Stimulated activated CD4-positive, alpha-beta T cell treated with anti-CD3 and anti-CD28 coated beads, Interleukin-4, amount 100 ng/mL, for 48 hours (primary cell): ENCODE results near the gene PCNX1.

Experiments used
- DNase-seq, 2 donors: peaks; one replicate each; pipeline ENCODE4 v3.0.0-alpha.2; 2020; ENCODE audit warnings: low read depth in 2 of 2

PCNX1 gene

DNA sequence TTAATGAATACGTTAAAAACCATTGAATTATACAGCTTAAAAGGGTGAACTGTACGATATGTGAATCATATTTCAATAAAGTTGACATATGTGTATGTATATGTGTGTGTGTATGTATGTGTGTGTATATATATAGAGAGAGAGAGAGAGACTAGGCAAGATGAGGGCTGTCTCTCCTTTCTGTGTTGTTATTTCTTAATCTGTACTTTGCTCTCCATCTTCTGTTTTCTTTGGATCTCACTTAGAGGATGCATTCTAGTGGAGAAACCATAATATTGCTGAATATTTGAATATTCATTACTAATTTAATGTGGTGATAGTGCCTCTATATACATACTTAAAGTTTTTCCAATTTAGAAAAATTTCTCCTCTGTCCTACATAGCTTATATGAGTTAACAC, 50.5 kb downstream of the PCNX1 start:
- DNase-seq: no peak

DNA sequence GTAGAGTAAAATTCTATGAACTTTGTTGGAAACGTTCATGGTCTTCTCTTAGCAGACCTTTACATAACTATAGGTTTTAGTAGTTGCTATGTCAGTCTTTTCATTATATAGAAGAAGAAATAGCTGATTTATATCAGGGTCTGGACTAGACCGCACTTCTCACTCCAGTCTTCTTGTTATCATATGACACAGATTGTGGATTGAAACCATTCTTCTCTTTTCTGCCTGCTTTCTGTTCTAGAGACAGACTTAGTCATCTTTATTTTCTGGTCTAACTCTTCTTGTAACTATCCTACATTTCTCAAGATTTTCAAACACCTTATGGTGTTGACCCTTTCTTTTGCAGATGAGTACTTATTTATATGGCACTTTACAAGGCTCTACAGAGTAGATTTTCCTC, 55.7 kb downstream of the PCNX1 start:
- no peak for DNase-seq

DNA sequence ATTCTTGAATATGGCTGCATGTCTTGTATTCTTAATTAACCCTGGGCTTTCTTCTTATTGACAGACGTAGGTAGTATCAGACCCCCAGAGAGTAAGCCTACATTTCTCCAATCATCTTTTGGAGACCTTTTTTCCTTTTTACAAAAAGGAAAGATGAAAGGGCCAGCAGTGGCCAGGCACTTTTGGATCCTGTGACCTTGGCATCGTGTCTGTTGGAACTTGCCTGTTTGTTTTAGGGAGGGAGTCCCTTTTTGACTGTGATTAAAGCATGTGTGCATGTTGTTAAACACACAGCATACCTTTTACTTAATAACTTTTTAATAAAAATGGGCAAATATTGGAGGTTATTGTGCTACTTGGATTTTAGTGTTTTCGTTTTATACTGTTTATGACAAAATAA, 57.2 kb downstream of the PCNX1 start:
- no peak for DNase-seq

DNA sequence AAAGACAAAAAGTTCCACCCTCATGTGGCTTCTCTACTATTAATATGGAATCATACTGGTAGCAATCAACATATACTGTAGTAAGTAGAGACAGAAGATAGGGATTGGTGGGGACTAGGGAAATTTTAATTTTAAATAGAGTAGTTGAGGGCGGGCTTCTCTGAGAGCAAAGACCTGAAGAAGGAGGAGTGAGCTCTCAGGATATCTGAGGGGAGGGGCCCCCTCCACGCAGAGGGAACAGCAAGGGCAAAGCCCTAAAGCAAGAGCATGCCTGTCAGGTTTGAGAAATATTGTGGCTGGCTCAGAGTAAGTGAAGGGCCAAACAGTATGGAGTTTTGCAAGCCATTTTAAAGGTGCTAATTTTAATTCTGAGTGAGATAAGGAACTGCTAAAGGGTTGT, 64.3 kb downstream of the PCNX1 start:
- no peak for DNase-seq

DNA sequence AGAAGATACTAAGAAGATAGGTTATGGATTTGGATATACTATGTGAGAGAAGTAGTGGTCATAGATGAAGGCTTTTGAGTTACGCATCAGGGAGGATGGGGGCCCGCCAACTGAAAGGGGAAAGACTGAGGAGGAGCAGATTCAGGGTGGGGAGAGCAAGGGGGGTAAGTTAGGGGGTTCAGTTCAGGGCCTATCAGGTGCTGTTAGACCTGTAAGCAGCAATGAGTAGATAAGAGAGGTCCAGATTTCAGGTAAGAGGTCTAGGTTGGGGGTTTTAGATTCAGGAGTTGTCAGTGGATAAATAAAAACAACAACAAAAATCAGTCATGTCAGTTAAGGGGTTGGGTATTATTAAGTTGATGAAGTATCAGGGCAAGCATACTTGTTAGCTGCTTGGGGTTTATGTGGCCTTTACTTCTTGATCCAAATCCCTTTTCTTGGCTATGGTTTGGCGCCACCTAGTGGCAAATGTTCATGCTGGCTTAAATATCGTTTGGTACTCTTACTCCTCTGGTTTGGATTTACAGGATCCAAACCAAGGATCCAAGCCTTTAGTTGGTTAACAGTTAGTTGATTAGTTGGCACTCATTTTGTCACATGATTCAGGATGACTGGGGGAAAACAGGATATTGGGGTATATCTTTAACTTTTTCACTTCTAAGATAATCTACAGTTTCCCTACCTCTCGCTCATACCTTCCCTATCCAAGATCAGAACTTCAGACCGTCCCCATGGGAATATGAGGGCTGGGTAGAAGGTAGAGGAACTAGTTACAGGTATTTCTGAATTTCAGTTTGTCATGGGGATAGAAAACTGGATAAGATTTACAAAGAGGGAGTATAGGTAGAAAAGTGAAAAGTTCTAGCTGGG, 65.1 kb downstream of the PCNX1 start:
- DNase-seq: peak; percentile 77 to 86

DNA sequence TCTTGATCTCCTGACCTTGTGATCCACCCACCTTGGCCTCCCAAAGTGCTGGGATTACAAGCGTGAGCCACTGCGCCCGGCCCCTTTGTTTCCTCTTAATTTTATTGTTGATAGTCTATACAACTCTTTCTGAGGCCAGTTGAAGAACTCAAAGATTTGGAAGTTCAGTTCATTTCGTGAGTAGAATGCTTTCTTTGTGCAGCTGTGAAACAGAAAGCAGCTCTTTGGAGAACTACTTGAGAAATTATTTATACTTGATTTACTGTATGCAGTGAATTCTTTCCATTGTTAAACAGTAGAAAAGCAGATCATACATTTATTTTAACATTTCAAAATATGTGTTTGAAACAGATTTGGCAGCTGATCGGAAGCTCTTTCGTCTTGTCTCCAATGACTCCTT, 69.3 kb downstream of the PCNX1 start:
- no peak for DNase-seq

DNA sequence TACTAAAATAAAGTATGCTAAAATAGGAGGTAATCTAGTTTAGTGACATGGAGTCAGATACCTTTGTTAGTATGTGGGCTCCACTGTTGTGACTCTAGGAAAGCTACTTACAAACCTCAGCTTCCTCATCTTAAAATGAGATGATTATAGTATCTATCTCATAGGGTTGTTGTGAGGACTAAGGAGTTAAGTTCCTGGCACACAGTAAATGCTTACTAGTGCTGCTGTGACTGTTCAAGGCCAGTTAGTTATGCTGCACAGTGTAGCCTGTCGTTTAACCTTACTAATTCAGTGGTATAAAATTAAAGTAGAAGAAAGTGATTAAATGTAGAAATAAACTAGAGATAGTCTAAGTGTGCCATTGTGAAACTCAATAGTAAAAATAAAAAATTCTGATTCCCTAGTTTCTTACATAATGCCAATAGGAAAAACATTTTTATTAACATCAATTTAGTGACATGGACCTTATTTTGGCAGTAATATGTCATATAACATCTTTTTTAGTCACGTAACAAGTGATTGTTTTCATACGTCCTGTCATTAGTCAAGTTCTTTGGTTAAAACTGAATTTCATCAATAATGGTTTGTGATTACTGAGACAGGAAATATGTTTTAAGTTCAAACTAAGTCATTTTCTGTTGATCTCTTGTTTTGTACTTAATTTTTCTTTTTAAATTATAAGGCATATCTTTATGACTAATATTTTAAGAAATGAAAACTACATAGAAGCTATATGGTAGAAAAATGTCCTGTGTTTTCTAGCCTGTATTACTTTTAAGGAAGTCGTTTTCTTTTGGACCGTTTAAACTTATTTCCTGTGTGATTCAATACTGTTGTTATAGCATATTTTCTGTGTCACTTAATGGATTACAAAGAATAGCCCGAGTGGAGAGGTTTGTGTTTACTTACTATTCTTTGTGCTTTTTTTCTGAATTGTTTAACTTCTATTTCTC, 74.0 kb downstream of the PCNX1 start:
- DNase-seq: no peak

DNA sequence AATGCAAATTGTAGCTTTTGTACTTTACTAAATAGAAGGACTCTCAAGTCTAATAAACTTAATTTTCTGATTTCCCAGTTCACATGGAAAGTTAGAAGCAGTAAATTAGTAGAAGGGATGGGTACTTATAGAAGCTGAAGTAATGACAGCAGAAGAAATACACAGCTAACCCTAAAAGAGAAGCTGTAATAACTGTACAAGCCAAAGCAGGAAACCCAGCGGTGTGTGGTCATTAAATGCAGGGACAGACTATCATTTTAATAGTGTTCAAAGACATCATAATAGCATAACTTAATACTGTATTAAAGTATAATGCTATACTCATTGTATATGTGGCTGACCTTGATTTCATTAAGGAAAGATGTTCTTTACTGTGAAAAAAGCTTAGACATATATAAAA, 74.9 kb downstream of the PCNX1 start:
- DNase-seq: no peak

DNA sequence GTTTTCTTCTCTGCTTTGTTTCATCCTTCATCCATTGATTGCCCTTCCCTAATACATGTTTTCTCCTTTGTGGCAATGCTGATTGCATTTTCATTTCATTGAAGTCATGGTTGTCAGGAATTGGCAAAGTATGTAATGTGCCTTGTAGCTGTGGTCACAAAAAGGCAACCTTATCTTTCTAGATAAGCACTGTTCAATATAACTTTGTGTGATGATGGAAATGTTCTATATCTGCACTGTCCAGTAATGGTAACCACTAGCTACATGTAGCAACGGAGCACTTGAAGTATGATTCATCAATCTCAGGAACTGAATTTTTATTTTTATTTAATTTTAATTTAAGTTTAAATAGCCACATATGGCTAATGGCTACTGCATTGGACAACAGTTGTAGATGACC, 79.8 kb downstream of the PCNX1 start:
- DNase-seq: no peak

DNA sequence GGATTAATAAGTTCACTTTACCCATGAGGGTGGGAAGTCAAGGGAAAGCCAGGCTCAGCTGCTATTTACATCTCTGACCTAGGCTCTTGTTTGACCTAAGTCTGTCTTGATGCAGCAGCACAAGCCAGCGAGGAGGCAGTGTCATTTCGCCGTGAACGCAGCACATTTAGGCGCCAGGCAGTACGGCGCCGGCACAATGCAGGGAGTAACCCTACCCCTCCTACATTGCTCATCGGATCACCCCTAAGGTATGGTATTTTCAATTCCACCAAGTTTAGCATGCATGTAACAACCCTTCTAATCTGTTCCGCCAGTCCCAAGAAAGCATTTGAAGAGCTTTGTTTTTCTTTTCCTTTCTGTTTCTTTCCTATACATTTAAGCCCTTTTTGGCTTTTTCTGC, 81.2 kb downstream of the PCNX1 start:
- no peak for DNase-seq

DNA sequence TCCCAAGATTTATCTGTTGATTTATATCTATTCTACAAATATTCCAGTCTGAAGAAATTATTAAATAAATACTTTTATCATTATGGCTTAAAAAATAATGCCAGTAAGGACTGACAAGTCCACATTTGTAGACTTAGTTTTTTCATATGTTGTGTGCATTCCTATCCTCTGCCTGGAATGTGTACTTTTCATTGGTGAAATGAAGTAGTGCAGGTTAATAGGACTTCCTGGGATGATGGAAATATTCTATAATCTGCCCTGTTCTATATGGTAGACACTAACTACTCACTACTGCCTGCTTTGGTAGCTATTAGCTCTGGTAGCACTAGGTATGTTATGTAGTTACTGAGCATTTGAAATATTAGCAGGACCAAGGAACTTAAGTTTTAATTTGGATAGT, 86.7 kb downstream of the PCNX1 start:
- DNase-seq: no peak

DNA sequence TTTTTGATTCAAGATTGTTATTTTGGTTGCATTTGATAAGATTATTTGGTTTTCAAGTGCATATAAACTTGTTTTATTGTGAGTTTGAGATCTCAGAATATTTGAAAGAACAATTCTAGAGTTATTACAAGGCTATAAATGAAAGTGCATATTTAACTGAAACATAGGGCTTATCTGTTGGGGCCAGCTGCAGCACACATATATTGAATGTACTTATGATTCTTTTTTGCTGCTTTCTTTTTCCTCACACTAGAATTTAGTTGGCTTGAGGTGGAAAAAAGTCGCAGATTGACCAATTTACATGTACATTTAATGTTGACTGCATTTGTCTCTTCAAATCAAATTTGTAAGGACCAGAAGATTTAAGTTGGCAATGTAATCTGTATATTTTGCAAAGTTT, 88.0 kb downstream of the PCNX1 start:
- no peak for DNase-seq

DNA sequence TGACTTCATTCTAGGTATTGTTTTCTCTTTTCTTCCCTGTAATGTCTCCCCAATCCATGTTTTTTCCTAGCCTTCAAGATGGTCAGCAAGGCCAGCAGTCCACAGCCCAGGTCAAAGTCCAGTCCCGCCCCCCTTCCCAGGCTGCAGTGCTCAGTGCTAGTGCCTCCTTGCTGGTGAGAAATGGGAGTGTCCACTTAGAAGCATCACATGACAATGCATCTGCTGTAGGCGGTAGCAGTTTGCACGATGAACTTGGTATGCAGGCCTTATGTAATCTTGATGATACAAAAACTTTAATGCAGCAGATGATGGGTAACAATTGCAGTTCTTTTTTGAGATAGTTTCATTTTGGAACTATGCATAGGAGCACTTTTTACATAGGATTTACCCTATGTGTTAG, 88.4 kb downstream of the PCNX1 start:
- DNase-seq: no peak

DNA sequence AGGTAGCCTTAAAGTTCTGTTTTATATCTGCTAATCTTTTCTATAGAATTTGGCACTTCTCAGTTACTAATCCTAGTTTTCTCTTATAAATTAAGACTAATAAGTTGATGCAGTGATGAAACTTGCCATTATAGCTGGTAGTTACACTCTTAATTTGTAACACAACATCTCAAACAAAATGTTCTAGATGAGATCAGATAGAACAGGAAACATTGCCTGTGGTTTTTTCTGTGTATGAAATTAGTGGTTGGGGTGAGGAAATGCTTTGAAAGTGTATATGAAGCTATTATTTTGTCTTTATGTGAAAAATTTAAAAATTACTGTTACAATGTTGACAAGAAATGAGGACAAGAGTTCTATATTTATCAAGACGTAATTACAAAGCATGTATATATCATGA, 91.9 kb downstream of the PCNX1 start:
- no peak for DNase-seq

DNA sequence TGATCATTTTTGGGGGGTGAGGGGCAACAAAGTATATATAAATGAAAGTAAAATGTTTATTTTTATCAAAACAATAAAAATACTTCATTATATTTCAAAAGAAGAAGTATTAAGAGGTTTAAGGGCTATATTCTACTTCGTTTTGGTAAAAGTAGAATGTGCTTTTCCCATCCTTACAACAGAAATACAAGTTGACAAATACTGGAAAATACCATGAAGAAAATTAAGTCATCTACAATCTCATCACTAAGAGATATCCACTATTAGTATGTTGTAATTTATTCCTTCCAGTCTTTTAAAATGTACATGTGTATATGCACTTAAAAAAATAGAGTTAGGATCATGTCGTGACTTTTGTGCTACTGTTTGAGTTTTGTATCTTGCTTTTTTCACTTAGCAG, 92.8 kb downstream of the PCNX1 start:
- no peak for DNase-seq

DNA sequence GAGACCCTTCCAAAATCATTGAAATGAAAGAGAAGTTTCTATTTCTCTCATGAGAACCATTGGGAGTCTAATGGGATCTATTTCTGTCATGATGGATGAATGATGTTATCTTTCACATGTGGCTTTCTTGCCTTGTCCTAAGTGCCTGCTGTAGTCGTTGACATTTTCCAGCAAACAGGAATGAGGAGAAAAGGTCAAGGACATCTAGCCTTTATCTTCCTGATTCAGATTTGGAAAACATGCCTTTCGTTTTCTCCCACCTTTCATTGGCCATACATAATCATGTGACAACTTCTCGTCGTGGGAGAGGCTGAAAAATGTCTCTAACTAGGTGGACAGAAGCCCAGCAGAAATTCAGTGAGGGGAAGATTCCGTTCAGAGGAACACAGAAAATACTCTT, 94.5 kb downstream of the PCNX1 start:
- no peak for DNase-seq

DNA sequence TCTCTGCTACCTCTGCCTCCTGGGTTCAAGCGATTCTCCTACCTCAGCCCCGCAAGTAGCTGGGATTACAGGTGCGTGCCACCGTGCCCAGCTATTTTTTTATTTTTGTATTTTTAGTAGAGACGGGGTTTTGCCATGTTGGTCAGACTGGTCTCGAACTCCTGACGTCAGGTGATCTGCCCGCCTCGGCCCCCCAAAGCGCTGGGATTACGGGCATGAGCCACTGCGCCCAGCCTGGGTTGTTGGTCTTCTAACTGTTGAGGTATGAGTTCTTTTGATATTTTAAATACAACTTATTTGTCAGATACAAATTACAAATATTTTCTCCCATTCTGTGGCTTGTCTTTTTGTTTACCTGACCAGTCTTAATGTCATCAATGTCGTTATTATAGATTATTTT, 95.9 kb downstream of the PCNX1 start:
- DNase-seq: no peak

DNA sequence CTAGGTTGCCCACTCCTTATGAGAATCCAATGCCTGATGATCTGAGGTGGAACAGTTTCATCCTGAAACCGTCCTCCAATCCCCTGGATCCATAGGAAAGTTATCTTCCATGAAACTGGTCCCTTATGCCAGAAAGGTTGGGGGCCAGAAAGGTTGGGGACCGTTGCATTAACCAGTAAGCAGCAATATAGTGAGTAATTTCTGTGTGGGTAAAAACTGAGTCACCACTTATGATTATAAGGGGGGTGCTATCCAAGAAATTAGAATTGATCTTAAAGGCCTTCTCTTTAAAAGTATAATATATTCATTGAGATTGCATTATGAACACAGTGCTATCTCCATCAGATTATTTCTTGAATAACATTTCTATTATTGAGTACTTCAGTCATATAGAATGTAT, 97.2 kb downstream of the PCNX1 start:
- no peak for DNase-seq

DNA sequence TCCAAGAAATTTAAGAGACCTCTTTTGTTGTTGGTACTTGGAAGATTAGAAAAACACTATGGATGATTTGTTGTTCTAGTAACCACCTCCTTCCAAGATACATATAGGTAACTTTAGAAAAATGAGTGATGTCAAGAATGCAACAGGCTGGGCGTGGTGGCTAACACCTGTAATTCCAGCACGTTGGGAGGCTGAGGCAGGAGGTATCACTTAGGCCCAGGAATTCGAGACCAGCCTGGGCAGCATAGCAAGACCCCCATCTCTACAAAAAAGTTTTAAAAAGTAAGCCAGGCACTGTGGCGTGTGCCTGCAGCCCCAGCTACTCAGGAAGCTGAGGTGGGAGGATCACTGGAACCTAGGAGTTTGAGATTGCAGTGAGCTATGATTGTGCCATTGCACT, 97.8 kb downstream of the PCNX1 start:
- no peak for DNase-seq

DNA sequence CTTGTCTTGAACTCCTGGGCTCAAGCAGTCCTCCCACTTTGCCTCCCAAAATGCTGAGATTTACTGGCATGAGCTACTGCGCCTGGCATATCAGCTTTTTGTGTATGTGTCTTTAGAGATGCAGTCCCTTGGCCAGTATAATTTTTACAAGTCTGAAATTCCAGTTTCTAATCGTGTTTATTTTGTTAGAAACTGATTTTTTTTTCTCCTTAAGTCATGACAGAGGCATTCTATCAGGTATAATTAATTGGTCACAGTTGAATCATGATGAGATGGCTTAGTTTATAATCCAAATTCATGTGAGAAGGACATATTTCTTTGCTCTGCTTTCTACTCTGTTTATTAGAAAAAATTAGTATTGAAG, 98.9 kb downstream of the PCNX1 start:
- no peak for DNase-seq

DNA sequence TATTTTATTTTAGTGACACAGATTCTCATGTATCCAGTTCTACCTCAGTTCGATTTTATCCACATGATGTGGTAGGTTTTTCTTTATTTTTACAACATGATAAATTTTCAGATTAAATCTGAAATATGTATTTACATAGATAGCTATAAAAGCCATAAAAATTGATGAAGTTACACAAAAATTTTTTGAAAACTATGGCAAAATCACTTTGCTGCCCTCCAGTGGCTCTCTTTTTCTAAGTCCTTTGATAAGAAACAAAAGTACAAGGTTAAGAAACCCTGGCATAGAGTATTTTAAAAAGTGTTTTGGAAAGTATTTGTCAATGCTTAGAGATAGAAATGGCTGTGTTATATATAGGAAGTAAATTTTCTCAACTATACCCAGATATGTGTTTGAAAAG, 104.2 kb downstream of the PCNX1 start:
- no peak for DNase-seq

DNA sequence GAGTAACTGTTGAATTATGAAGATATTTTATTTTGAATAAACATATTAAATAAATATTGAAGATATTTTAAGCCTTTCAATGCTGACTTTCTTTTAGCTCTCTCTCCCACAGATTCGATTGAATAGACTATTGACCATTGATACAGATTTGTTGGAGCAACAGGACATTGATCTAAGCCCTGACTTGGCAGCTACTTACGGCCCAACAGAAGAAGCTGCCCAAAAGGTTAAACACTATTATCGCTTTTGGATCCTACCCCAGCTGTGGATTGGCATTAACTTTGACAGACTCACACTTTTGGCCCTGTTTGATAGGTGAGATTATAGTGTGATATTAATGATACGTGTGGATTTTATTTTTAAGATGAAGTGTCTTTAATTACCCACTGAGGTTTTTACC, 105.6 kb downstream of the PCNX1 start:
- no peak for DNase-seq

DNA sequence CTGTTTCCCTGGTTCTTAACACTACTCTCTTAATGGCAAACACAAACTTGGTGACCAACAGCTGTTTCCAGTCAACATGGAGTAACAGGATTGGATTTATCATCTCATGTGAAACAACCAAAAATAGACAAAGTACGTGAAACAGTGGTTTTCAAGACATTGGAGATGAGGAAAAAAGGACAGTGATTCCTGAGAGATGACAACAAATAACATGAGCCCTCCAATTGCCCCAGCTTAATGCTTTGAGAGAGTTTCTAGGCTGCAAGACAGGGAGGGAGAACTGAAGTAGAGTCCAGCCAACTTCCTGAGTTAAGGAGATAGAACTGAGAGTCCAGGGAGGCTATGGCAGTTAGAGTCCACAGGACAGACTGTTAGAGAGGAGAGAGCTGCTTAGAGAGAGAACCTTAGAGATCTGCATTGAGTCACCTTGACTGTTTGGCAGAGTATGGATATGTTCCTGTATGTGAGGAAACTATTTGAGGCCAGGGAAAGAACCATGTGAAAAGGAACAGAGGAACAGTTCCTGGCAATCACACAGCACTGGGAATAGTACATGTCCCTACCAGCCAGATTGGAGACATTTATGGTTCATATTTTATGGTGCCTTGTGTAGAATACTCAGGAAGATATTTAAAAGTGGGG, 106.4 kb downstream of the PCNX1 start:
- DNase-seq: no peak
